Breast epithelium (tissue), 4 donors: ENCODE measurements around the gene LPO. TPM values are rescaled to one million over a fixed set of nuclear protein-coding genes. Genes with fewer than 3 reads are reported as not detected.

Experiments used
- DNase-seq, 2 donors: peaks; one replicate each; pipeline ENCODE4 v3.0.0-alpha.2; 2019; ENCODE audit warnings: low spot score in 2 of 2
- H3K27ac ChIP-seq, 2 donors: fragments of 200-600 bp; sonication (generic) in 1 of 2; one replicate each; pipeline ENCODE4 v1.5.1; 2016 to 2019; ENCODE audit warnings: mild to moderate bottlenecking in 1 of 2
- H3K27me3 ChIP-seq, 2 donors: fragments of 200-600 bp; sonication (generic) in 1 of 2; one replicate each; pipeline versions ENCODE4 v1.5.1 to v1.6.0; 2017 to 2019; ENCODE audit warnings: control low read depth in 1 of 2, mild to moderate bottlenecking in 1 of 2
- H3K36me3 ChIP-seq: fragments of 200-600 bp; one replicate; pipeline ENCODE4 v1.5.1; 2019
- H3K4me1 ChIP-seq, 2 donors: fragments of 200-600 bp; sonication (generic); one replicate each; pipeline ENCODE4 v1.5.1; 2016 to 2019; ENCODE audit warnings: control low read depth in 1 of 2
- H3K4me3 ChIP-seq, 3 donors: fragments of 200-600 bp; sonication (generic); 1 replicate in 2 of 3; 2 replicates in 1 of 3; pipeline ENCODE4 v1.5.1; 2016 to 2019; ENCODE audit warnings: mild to moderate bottlenecking in 3 of 3, moderate library complexity in 2 of 3
- H3K9me3 ChIP-seq, 2 donors: fragments of 200-600 bp; sonication (generic) in 1 of 2; one replicate each; pipeline ENCODE4 v1.5.1; 2016 to 2019; ENCODE audit warnings: control low read depth in 1 of 2
- CTCF ChIP-seq, 3 donors: fragments of 450-650 bp; IDR thresholded peaks; one replicate each; pipeline ENCODE4 v1.5.1; 2016 to 2017; ENCODE audit warnings: antibody characterized with exemption in 3 of 3, mild to moderate bottlenecking in 3 of 3, moderate library complexity in 3 of 3
- POLR2A ChIP-seq: fragments of 450-650 bp; IDR thresholded peaks from one replicate; pipeline ENCODE4 v1.6.1; 2016; ENCODE audit warnings: antibody characterized with exemption, mild to moderate bottlenecking, moderate library complexity
- POLR2AphosphoS5 ChIP-seq, 3 donors: sonication (generic); formaldehyde crosslinking; IDR thresholded peaks; one replicate each; pipeline ENCODE4 v1.6.1; 2017; ENCODE audit warnings: antibody characterized with exemption in 3 of 3
- intact Hi-C: fragments of 100-400 bp; cut with DNase I; formaldehyde crosslinking; loops from one replicate; pipeline ENCODE4 v1.15.1; 2023; ENCODE audit warnings: low total_unique reads
- total RNA-seq, 3 donors: library from RNA; depleted of rRNA; stranded (reverse); fragments of >200 nt; gene quantifications; one replicate each; pipeline ENCODE4 v1.1.0, GENCODE V29; 2016

LPO gene
- total RNA-seq, 3 donors from 2014 or later = 0.29 TPM; not detected in 2

- TF ChIP-seq POLR2AphosphoS5 (IDR thresholded peaks at IDR 0.05) (no peak), CTCF (IDR thresholded peaks at IDR 0.05) (no peak), POLR2A (no peak)
Measured at GRCh38 chr17:58227733-58228132, 10.7 kb upstream of the LPO start.

GRCh38 chr17:58228679-58229078, 9.7 kb upstream of the LPO start:
- TF ChIP-seq POLR2A (no peak), POLR2AphosphoS5 (IDR thresholded peaks at IDR 0.05) (no peak), CTCF (IDR thresholded peaks at IDR 0.05) (no peak)
- Histone ChIP-seq H3K4me1 (no peaks in the 10 kb centered on the region), H3K9me3 (no peaks in the 10 kb centered on the region), H3K27me3 (peaks cover 0 to 3% of the 10 kb centered on the region in 2 donors), H3K36me3 (no peaks in the 10 kb centered on the region), H3K4me3 (no peak overlapping the region), H3K27ac (no peak overlapping the region)
- intact Hi-C loops = no loop called here
- DNase-seq = no peak

More at GRCh38 chr17:58227733-58228132, 10.7 kb upstream of the LPO start:
- H3K36me3 ChIP-seq = no peaks in the 10 kb centered on the region
- peaks cover 0 to 3% of the 10 kb centered on the region in 2 donors for H3K27me3 ChIP-seq
- H3K4me1 ChIP-seq = no peaks in the 10 kb centered on the region
- H3K4me3 ChIP-seq = no peak overlapping the region
- intact Hi-C loops = no loop called here
- no peak overlapping the region for H3K27ac ChIP-seq
- no peak for DNase-seq
- no peaks in the 10 kb centered on the region for H3K9me3 ChIP-seq

- H3K27ac ChIP-seq = no peak overlapping the region
- H3K36me3 ChIP-seq = no peaks in the 10 kb centered on the region
- H3K9me3 ChIP-seq = no peaks in the 10 kb centered on the region
- H3K27me3 ChIP-seq = peaks cover 0 to 1% of the 10 kb centered on the region in 2 donors
- no peak for DNase-seq
- H3K4me3 ChIP-seq = no peak overlapping the region
- no peaks in the 10 kb centered on the region for H3K4me1 ChIP-seq
- intact Hi-C loops = no loop called here
- TF ChIP-seq POLR2AphosphoS5 (IDR thresholded peaks at IDR 0.05) = no peak
- TF ChIP-seq CTCF (IDR thresholded peaks at IDR 0.05) = no peak
- TF ChIP-seq POLR2A = no peak
Measured at GRCh38 chr17:58229384-58229783, 9.0 kb upstream of the LPO start.

GRCh38 chr17:58229881-58230280, 8.5 kb upstream of the LPO start:
- Histone ChIP-seq H3K4me1 (no peaks in the 10 kb centered on the region), H3K9me3 (no peaks in the 10 kb centered on the region), H3K27me3 (no peaks in the 10 kb centered on the region), H3K36me3 (no peaks in the 10 kb centered on the region), H3K27ac (no peak overlapping the region), H3K4me3 (no peak overlapping the region)
- intact Hi-C loops = no loop called here
- no peak for DNase-seq
- TF ChIP-seq CTCF (IDR thresholded peaks at IDR 0.05) (no peak), POLR2AphosphoS5 (IDR thresholded peaks at IDR 0.05) (no peak), POLR2A (no peak)

- Histone ChIP-seq H3K9me3 (no peaks in the 10 kb centered on the region), H3K4me1 (no peaks in the 10 kb centered on the region), H3K27ac (no peak overlapping the region), H3K36me3 (no peaks in the 10 kb centered on the region), H3K4me3 (no peak overlapping the region), H3K27me3 (no peaks in the 10 kb centered on the region)
- no peak for DNase-seq
- TF ChIP-seq CTCF (IDR thresholded peaks at IDR 0.05) (no peak), POLR2A (no peak), POLR2AphosphoS5 (IDR thresholded peaks at IDR 0.05) (no peak)
- intact Hi-C loops = no loop called here
Measured at GRCh38 chr17:58231641-58232040, 6.7 kb upstream of the LPO start.
